A549 (cell line): Measurements from ENCODE around the gene BCAS3. TPM values are rescaled to one million over a fixed set of nuclear protein-coding genes. Genes with fewer than 3 reads are reported as not detected.

Experiments used
- ATAC-seq, 2 experiments: fragments of 200-7000 bp in 1 of 2; fragments of >200 bp in 1 of 2; cut with Nextera tagmentation in 1 of 2; cut with Tn5 transposase in 1 of 2; 3 replicates each; pipeline versions ENCODE4 v1.8.0 to v1.9.1; 2018 to 2020; ENCODE audit warnings: mild to moderate bottlenecking in 1 of 2, moderate library complexity in 1 of 2
- CTCF ChIA-PET: fragments of 300-600 bp; sonication (Branson Sonifier 250); formaldehyde crosslinking; extraction: SDS; loops from one replicate; lab custom pipeline; 2021; ENCODE audit warnings: antibody characterized with exemption, inconsistent platforms; lab: Yijun Ruan, JAX
- POLR2A ChIA-PET: fragments of 350-600 bp; formaldehyde crosslinking; extraction: SDS; loops from one replicate; lab custom pipeline; 2021; ENCODE audit warnings: antibody characterized with exemption, inconsistent platforms; lab: Yijun Ruan, JAX
- DNase-seq, 2 experiments: peaks; one replicate each; pipeline versions ENCODE4 v3.0.0 to v3.0.0-alpha.2; 2011 to 2016; ENCODE audit warnings: low read depth in 1 of 2, low spot score in 1 of 2
- FAIRE-seq: peaks from 2 replicates; lab custom pipeline; 2011; peaks lifted over from hg19 to GRCh38; lab: Jason Lieb, UNC
- H3K27ac ChIP-seq, 2 experiments: fragments of >200 bp; sonication (Bioruptor Twin); formaldehyde crosslinking; 3 replicates each; pipeline ENCODE4 v1.5.1; 2016 to 2017
- H3K4me1 ChIP-seq: fragments of >200 bp; sonication (Bioruptor Twin); formaldehyde crosslinking; 3 replicates; pipeline ENCODE4 v1.6.1; 2016
- H3K4me2 ChIP-seq: fragments of >200 bp; sonication (Bioruptor Twin); formaldehyde crosslinking; 3 replicates; pipeline ENCODE4 v1.6.1; 2016
- H3K4me3 ChIP-seq: fragments of >200 bp; sonication (Bioruptor Twin); formaldehyde crosslinking; 3 replicates; pipeline ENCODE4 v1.5.1; 2016
- H3K9me3 ChIP-seq: fragments of >200 bp; sonication (Bioruptor Twin); formaldehyde crosslinking; 3 replicates; pipeline ENCODE4 v1.6.1; 2016
- ATOH8 ChIP-seq: fragments of 250-450 bp; sonication (Bioruptor Pico); IDR thresholded peaks from 2 replicates; pipeline ENCODE4 v1.5.0; 2020; ENCODE audit warnings: low read depth, mild to moderate bottlenecking, moderate library complexity
- CBX8 ChIP-seq: fragments of 200-600 bp; sonication (generic); IDR thresholded peaks from 2 replicates; pipeline ENCODE4 v1.6.1; 2016
- CEBPB ChIP-seq, 2 experiments: fragments of >200 bp in 1 of 2; sonication (Bioruptor Twin) in 1 of 2; formaldehyde crosslinking in 1 of 2; IDR thresholded peaks; 2 replicates each; pipeline ENCODE4 v1.6.1; 2012 to 2016
- CHD2 ChIP-seq: fragments of 150-350 bp; IDR thresholded peaks from 2 replicates; pipeline ENCODE4 v1.6.1; 2014; ENCODE audit warnings: low read length; ENCODE audit not compliant: partially characterized antibody
- CTCF ChIP-seq: fragments of >200 bp; sonication (Bioruptor Twin); formaldehyde crosslinking; IDR thresholded peaks from 3 replicates; pipeline ENCODE4 v1.5.1; 2016
- E2F6 ChIP-seq: IDR thresholded peaks from 2 replicates; pipeline ENCODE4 v1.6.1; 2012; ENCODE audit warnings: low read depth, borderline replicate concordance
- EHMT2 ChIP-seq: fragments of 200-600 bp; sonication (generic); IDR thresholded peaks from 2 replicates; pipeline ENCODE4 v1.6.1; 2016; ENCODE audit warnings: antibody characterized with exemption, low read depth, mild to moderate bottlenecking, moderate library complexity
- ESRRA ChIP-seq: fragments of 150-350 bp; IDR thresholded peaks from 2 replicates; pipeline ENCODE4 v1.6.1; 2014; ENCODE audit warnings: mild to moderate bottlenecking, low read length, borderline replicate concordance
- FOSB ChIP-seq: fragments of 250-450 bp; sonication (Bioruptor Pico); IDR thresholded peaks from 2 replicates; pipeline ENCODE4 v1.5.0; 2020; ENCODE audit warnings: mild to moderate bottlenecking, moderate library complexity
- FOXS1 ChIP-seq: fragments of 250-450 bp; sonication (Bioruptor Pico); IDR thresholded peaks from 2 replicates; pipeline ENCODE4 v1.5.0; 2020; ENCODE audit warnings: mild to moderate bottlenecking, moderate library complexity
- HDAC2 ChIP-seq: fragments of 200-600 bp; sonication (generic); IDR thresholded peaks from 2 replicates; pipeline ENCODE4 v1.6.1; 2016
- HEYL ChIP-seq: fragments of 250-450 bp; sonication (Bioruptor Pico); IDR thresholded peaks from 2 replicates; pipeline ENCODE4 v1.8.0; 2021; ENCODE audit warnings: mild to moderate bottlenecking, moderate library complexity
- HOXA7 ChIP-seq: fragments of 250-450 bp; sonication (Bioruptor Pico); IDR thresholded peaks from 2 replicates; pipeline ENCODE4 v1.5.0; 2020; ENCODE audit warnings: mild to moderate bottlenecking, moderate library complexity
- HOXB13 ChIP-seq: fragments of 250-450 bp; sonication (Bioruptor Pico); IDR thresholded peaks from 2 replicates; pipeline ENCODE4 v1.5.0; 2020; ENCODE audit warnings: low read depth, mild to moderate bottlenecking, moderate library complexity
- JUN ChIP-seq, 2 experiments: fragments of >200 bp; sonication (Bioruptor Twin); formaldehyde crosslinking; IDR thresholded peaks; 2 replicates in 1 of 2; 3 replicates in 1 of 2; pipeline ENCODE4 v1.6.1; 2016 to 2017
- KDM5A ChIP-seq: fragments of 200-600 bp; sonication (generic); IDR thresholded peaks from 2 replicates; pipeline ENCODE4 v1.6.1; 2016; ENCODE audit warnings: antibody characterized with exemption, mild to moderate bottlenecking
- MAX ChIP-seq: IDR thresholded peaks from 2 replicates; pipeline ENCODE4 v1.6.1; 2012
- MAZ ChIP-seq: fragments of 150-350 bp; IDR thresholded peaks from 2 replicates; pipeline ENCODE4 v1.6.1; 2014; ENCODE audit warnings: antibody characterized with exemption, low read depth, low read length, borderline replicate concordance
- NPAS2 ChIP-seq: fragments of 250-450 bp; sonication (Bioruptor Pico); IDR thresholded peaks from 2 replicates; pipeline ENCODE4 v1.8.0; 2022; ENCODE audit warnings: mild to moderate bottlenecking, moderate library complexity, borderline replicate concordance
- POLR2A ChIP-seq: IDR thresholded peaks from 2 replicates; pipeline ENCODE4 v1.6.1; 2012; ENCODE audit warnings: mild to moderate bottlenecking, low read length
- RARB ChIP-seq: fragments of 250-450 bp; sonication (Bioruptor Pico); IDR thresholded peaks from 2 replicates; pipeline ENCODE4 v1.8.0; 2021; ENCODE audit warnings: mild to moderate bottlenecking, moderate library complexity
- RCOR1 ChIP-seq: fragments of 150-350 bp; IDR thresholded peaks from 2 replicates; pipeline ENCODE4 v1.6.1; 2014; ENCODE audit warnings: antibody characterized with exemption, low read length, low read depth
- SREBF2 ChIP-seq: fragments of 450-650 bp; IDR thresholded peaks from 2 replicates; pipeline ENCODE4 v1.6.1; 2014; ENCODE audit warnings: mild to moderate bottlenecking, moderate library complexity
- TP53 ChIP-seq: fragments of 250-450 bp; sonication (Bioruptor Pico); IDR thresholded peaks from 2 replicates; pipeline ENCODE4 v1.5.0; 2021; ENCODE audit warnings: mild to moderate bottlenecking, moderate library complexity
- USF2 ChIP-seq: fragments of 450-650 bp; IDR thresholded peaks from 2 replicates; pipeline ENCODE4 v1.6.1; 2014; ENCODE audit warnings: antibody characterized with exemption
- ZC3H11A ChIP-seq: fragments of 450-650 bp; IDR thresholded peaks from 2 replicates; pipeline ENCODE4 v1.6.1; 2014; ENCODE audit warnings: antibody characterized with exemption, mild to moderate bottlenecking
- ZNF302 ChIP-seq: fragments of 250-450 bp; sonication (Bioruptor Pico); IDR thresholded peaks from 2 replicates; pipeline ENCODE4 v1.9.0; 2021; ENCODE audit warnings: inconsistent platforms, mild to moderate bottlenecking, moderate library complexity
- WGBS: methylation state at CpG from one replicate; pipeline ENCODE4 v1.1.6; 2017; ENCODE audit errors: missing lambda C conversion rate; 5-methylcytosine and 5-hydroxymethylcytosine counted together
- polyA plus RNA-seq, 4 experiments: library from polyadenylated mRNA; depleted of rRNA in 3 of 4; stranded (reverse); fragments of >200 nt; fragmentation: RNase III in 1 of 4; extraction: RNeasy Plus Mini Kit Qiagen cat#74134 plus additional on column Dnase treatment in 1 of 4; gene quantifications; 2 replicates in 3 of 4; 3 replicates in 1 of 4; pipeline ENCODE4 v1.2.3, GENCODE V29; 2011 to 2017

BCAS3 gene
- polyA plus RNA-seq, 2 of the 4 experiments (the other 2 are of a cell fraction) = 14.7 to 43.4 TPM

GRCh38 chr17:60902399-60902798, 224.7 kb downstream of the BCAS3 start:
- ATAC-seq (no peak), DNase-seq (no peak), FAIRE-seq (no peak)
- H3K27ac ChIP-seq = no peak overlapping the region
- no peak overlapping the region for H3K4me2 ChIP-seq
- ChIA-PET POLR2A (no interaction called here), CTCF (interaction anchor here (0.9 to 1.3 kb wide), 2 partner anchors 13 to 45 kb away, joined by 3 read pairs; no protein-coding TSS in a partner anchor)
- H3K4me3 ChIP-seq = no peak overlapping the region
- WGBS = 82% methylated on average over 7 of the region's 7 CpGs
- TF ChIP-seq RARB (CRISPR knock-in tag) (no peak), CTCF (no peak)
- no peaks in the 10 kb centered on the region for H3K9me3 ChIP-seq
- H3K4me1 ChIP-seq = peaks cover 14% of the 10 kb centered on the region; the same call in 2 of the 3 replicates

- 97% methylated on average over 2 of the region's 2 CpGs for WGBS
- H3K9me3 ChIP-seq = no peaks in the 10 kb centered on the region
- H3K4me2 ChIP-seq = no peak overlapping the region
- no peak overlapping the region for H3K27ac ChIP-seq
- no peak for FAIRE-seq
- no peak for DNase-seq
- CTCF ChIA-PET = interaction anchor here (1.3 kb wide), 1 partner anchor 16 kb away, joined by 3 read pairs; no protein-coding TSS in a partner anchor
- H3K4me1 ChIP-seq = peaks cover 14% of the 10 kb centered on the region; the same call in 2 of the 3 replicates
- TF ChIP-seq E2F6 = no peak
- TF ChIP-seq CEBPB (IDR thresholded peaks at IDR 0.05) = peak in 1 of 2 experiments; percentile 28; a peak in 1 of 4 replicates
- no peak for TF ChIP-seq SREBF2
- TF ChIP-seq CHD2 = no peak
- TF ChIP-seq USF2 = no peak
- TF ChIP-seq HOXB13 (CRISPR knock-in tag) = no peak
- TF ChIP-seq KDM5A = no peak
- no peak for TF ChIP-seq ZC3H11A
- TF ChIP-seq, all 56 proteins: peak for 1
- ATAC-seq = no peak
- no peak overlapping the region for H3K4me3 ChIP-seq
- POLR2A ChIA-PET = no interaction called here
Observed at GRCh38 chr17:60904582-60904981, 226.9 kb downstream of the BCAS3 start.

- Histone ChIP-seq H3K4me2 (no peak overlapping the region), H3K27ac (no peak overlapping the region), H3K9me3 (no peaks in the 10 kb centered on the region), H3K4me1 (peaks cover 14% of the 10 kb centered on the region; the same call in 2 of the 3 replicates), H3K4me3 (no peak overlapping the region)
- FAIRE-seq (peak; percentile 28), DNase-seq (no peak), ATAC-seq (no peak)
- ChIA-PET CTCF (interaction anchor here (0.6 to 0.7 kb wide), 2 partner anchors 60 to 422 kb away, joined by 3 read pairs; no protein-coding TSS in a partner anchor), POLR2A (no interaction called here)
- no peak for TF ChIP-seq HDAC2
- no peak for TF ChIP-seq POLR2A
- TF ChIP-seq ATOH8 (CRISPR knock-in tag) = no peak
- TF ChIP-seq USF2 = no peak
- TF ChIP-seq NPAS2 = no peak
- TF ChIP-seq TP53 (CRISPR knock-in tag) = no peak
- no peak for TF ChIP-seq JUN (IDR thresholded peaks at IDR 0.05)
- no peak for TF ChIP-seq RARB (CRISPR knock-in tag)
- no peak for TF ChIP-seq CBX8
- no peak for TF ChIP-seq ESRRA
- TF ChIP-seq RCOR1 = no peak
- no peak for TF ChIP-seq FOSB (CRISPR knock-in tag)
- no peak for TF ChIP-seq MAX
- no peak for TF ChIP-seq HEYL (CRISPR knock-in tag)
- TF ChIP-seq ZNF302 (CRISPR knock-in tag) = no peak
- no peak for TF ChIP-seq EHMT2
- TF ChIP-seq MAZ = no peak
- no peak for TF ChIP-seq FOXS1 (CRISPR knock-in tag)
- TF ChIP-seq HOXA7 (CRISPR knock-in tag) = no peak
- 92% methylated on average over 3 of the region's 3 CpGs for WGBS
Observed at GRCh38 chr17:60905709-60906108, 228.1 kb downstream of the BCAS3 start.
